ENCODE measurements around the gene PPARGC1A. TPM values are rescaled to one million over a fixed set of nuclear protein-coding genes. Genes with fewer than 3 reads are reported as not detected.

Gene PPARGC1A
- total and polyA plus RNA-seq, 2 experiments from 2014 or later: 0.76 to 3.3 TPM

- no peak for TF ChIP-seq ZNF462 (CRISPR knock-in tag; IDR thresholded peaks at IDR 0.05)
- TF ChIP-seq ZNF114 (CRISPR knock-in tag; IDR thresholded peaks at IDR 0.05): no peak
- TF ChIP-seq STAT1 (IDR thresholded peaks at IDR 0.05; ENCODE audit: unreplicated experiment): no peak
- no peak for TF ChIP-seq POLR2AphosphoS5 (IDR thresholded peaks at IDR 0.05; ENCODE audit: low read depth)
- TF ChIP-seq NANOG (IDR thresholded peaks at IDR 0.05; ENCODE audit: borderline replicate concordance): no peak
- TF ChIP-seq JUNB (IDR thresholded peaks at IDR 0.05; ENCODE audit: unreplicated experiment): no peak
- no peak for TF ChIP-seq EZH2phosphoT487 (IDR thresholded peaks at IDR 0.05; ENCODE audit: unreplicated experiment)
Observed at GRCh38 chr4:23769406-23769805, 120.4 kb downstream of the PPARGC1A start (continued).

GRCh38 chr4:23768541-23768940 lies 121.3 kb downstream of the PPARGC1A start:
- Histone ChIP-seq H3K4me1 (ENCODE audit: insufficient read depth) (peaks cover 5% of the 10 kb centered on the region), H3K9me2 (ENCODE audit: insufficient read depth) (no peaks in the 10 kb centered on the region), H3K4me3 (no peak overlapping the region), H2AFZ (no peak overlapping the region), H3K27me3 (ENCODE audit: insufficient read depth) (no peaks in the 10 kb centered on the region), H3K36me3 (ENCODE audit: insufficient read depth) (no peaks in the 10 kb centered on the region), H3K4me2 (no peak overlapping the region), H3K79me2 (replicated peaks; ENCODE audit: insufficient read depth) (no peaks in the 10 kb centered on the region), H3K27ac (ENCODE audit: low read depth) (no peak overlapping the region), H4K20me1 (replicated peaks; ENCODE audit: insufficient read depth) (no peaks in the 10 kb centered on the region), H3F3A (replicated peaks; ENCODE audit: low read depth) (no peaks in the 10 kb centered on the region)
- ATAC-seq: no peak
- DNase-seq (ENCODE audit: low spot score): no peak
- Mint-ChIP-seq H3K4me1 (peaks cover 12% of the 10 kb centered on the region; the same call in 2 of the 3 replicates), H3K27ac (no peak overlapping the region), H3K27me3 (ENCODE audit: insufficient read depth, low read depth, poor library complexity) (no peaks in the 10 kb centered on the region), H3K9me3 (no peaks in the 10 kb centered on the region), H3K4me3 (no peak overlapping the region), H3K36me3 (ENCODE audit: low read depth) (no peaks in the 10 kb centered on the region)
- no peak for TF ChIP-seq ZNF114 (CRISPR knock-in tag; IDR thresholded peaks at IDR 0.05)
- no peak for TF ChIP-seq EZH2phosphoT487 (IDR thresholded peaks at IDR 0.05; ENCODE audit: unreplicated experiment)
- no peak for TF ChIP-seq ZNF331 (CRISPR knock-in tag; IDR thresholded peaks at IDR 0.05; ENCODE audit: low read depth)
- TF ChIP-seq CTCF (conservative IDR thresholded peaks at IDR 0.05; ENCODE audit: low read depth in 2 of 2): no peak
- no peak for TF ChIP-seq ZNF462 (CRISPR knock-in tag; IDR thresholded peaks at IDR 0.05)
